ENCODE measurements around the gene ZNF462.

ZNF462 gene

GRCh38 chr9:106864373-106865143 is 1.6 kb downstream of the ZNF462 start:
- DNase-seq (ENCODE audit: low spot score): peak; percentile 58

- DNase-seq (ENCODE audit: low spot score): no peak
Observed at GRCh38 chr9:106866243-106866642, 3.3 kb downstream of the ZNF462 start.

GRCh38 chr9:106867286-106867685 is 4.3 kb downstream of the ZNF462 start:
- no peak for DNase-seq (ENCODE audit: low spot score)

GRCh38 chr9:106868087-106868486 is 5.1 kb downstream of the ZNF462 start:
- no peak for DNase-seq (ENCODE audit: low spot score)

GRCh38 chr9:106868565-106868964 is 5.6 kb downstream of the ZNF462 start:
- DNase-seq (ENCODE audit: low spot score): no peak

GRCh38 chr9:106869028-106869427 is 6.1 kb downstream of the ZNF462 start:
- peak; percentile 29 for DNase-seq (ENCODE audit: low spot score)

GRCh38 chr9:106869458-106869857 is 6.5 kb downstream of the ZNF462 start:
- DNase-seq (ENCODE audit: low spot score): no peak

- no peak for DNase-seq (ENCODE audit: low spot score)
Observed at GRCh38 chr9:106872641-106873040, 9.7 kb downstream of the ZNF462 start.

GRCh38 chr9:106874031-106874430 is 11.1 kb downstream of the ZNF462 start:
- DNase-seq (ENCODE audit: low spot score): peak; percentile 54

GRCh38 chr9:106874652-106875051 is 11.7 kb downstream of the ZNF462 start:
- DNase-seq (ENCODE audit: low spot score): no peak

GRCh38 chr9:106875529-106875928 is 12.6 kb downstream of the ZNF462 start:
- DNase-seq (ENCODE audit: low spot score): no peak

- no peak for DNase-seq (ENCODE audit: low spot score)
Observed at GRCh38 chr9:106877345-106877744, 14.4 kb downstream of the ZNF462 start.

- no peak for DNase-seq (ENCODE audit: low spot score)
Observed at GRCh38 chr9:106878081-106878837, 15.3 kb downstream of the ZNF462 start.

GRCh38 chr9:106878934-106879333 is 16.0 kb downstream of the ZNF462 start:
- DNase-seq (ENCODE audit: low spot score): peak; percentile 58

GRCh38 chr9:106879439-106879882 is 16.5 kb downstream of the ZNF462 start:
- peak; percentile 79 for DNase-seq (ENCODE audit: low spot score)

- no peak for DNase-seq (ENCODE audit: low spot score)
Observed at GRCh38 chr9:106880081-106880480, 17.1 kb downstream of the ZNF462 start.

GRCh38 chr9:106880863-106881262 is 17.9 kb downstream of the ZNF462 start:
- DNase-seq (ENCODE audit: low spot score): no peak

- DNase-seq (ENCODE audit: low spot score): no peak
Observed at GRCh38 chr9:106883030-106883429, 20.1 kb downstream of the ZNF462 start.

- DNase-seq (ENCODE audit: low spot score): no peak
Observed at GRCh38 chr9:106883626-106884190, 20.7 kb downstream of the ZNF462 start.

GRCh38 chr9:106885451-106885850 is 22.5 kb downstream of the ZNF462 start:
- no peak for DNase-seq (ENCODE audit: low spot score)

GRCh38 chr9:106886111-106887046 is 23.4 kb downstream of the ZNF462 start:
- no peak for DNase-seq (ENCODE audit: low spot score)

- no peak for DNase-seq (ENCODE audit: low spot score)
Observed at GRCh38 chr9:106887066-106887465, 24.1 kb downstream of the ZNF462 start.

Measured in globus pallidus (tissue), 1 donor.